ENCODE measurements around the gene MLLT3. TPM values are rescaled to one million over a fixed set of nuclear protein-coding genes. Genes with fewer than 3 reads are reported as not detected.

MLLT3 gene
- total RNA-seq, 1 donor from 2014 or later, result 37.3 TPM

GRCh38 chr9:20624201-20625002 lies 2.1 kb upstream of the MLLT3 start:
- DNase-seq, result peak; percentile 91

GRCh38 chr9:20623748-20624124 lies 1.4 kb upstream of the MLLT3 start:
- DNase-seq, result no peak

GRCh38 chr9:20623021-20623747 lies 885 bp upstream of the MLLT3 start:
- DNase-seq, result peak; percentile 33

- DNase-seq, result peak; percentile 88
Measured at GRCh38 chr9:20621471-20622329, 599 bp downstream of the MLLT3 start.

GRCh38 chr9:20620650-20621470 lies 1.4 kb downstream of the MLLT3 start:
- peak; percentile 60 for DNase-seq

- peak; percentile 25 for DNase-seq
Measured at GRCh38 chr9:20619487-20620200, 2.7 kb downstream of the MLLT3 start.

GRCh38 chr9:20618361-20618802 lies 3.9 kb downstream of the MLLT3 start:
- peak; percentile 72 for DNase-seq

GRCh38 chr9:20616808-20617207 lies 5.5 kb downstream of the MLLT3 start:
- DNase-seq, result no peak

- no peak for DNase-seq
Measured at GRCh38 chr9:20614602-20615216, 7.6 kb downstream of the MLLT3 start.

- DNase-seq, result no peak
Measured at GRCh38 chr9:20611691-20612287, 10.5 kb downstream of the MLLT3 start.

GRCh38 chr9:20610591-20610990 lies 11.7 kb downstream of the MLLT3 start:
- no peak for DNase-seq

- no peak for DNase-seq
Measured at GRCh38 chr9:20608582-20608981, 13.7 kb downstream of the MLLT3 start.

- peak; percentile 56 for DNase-seq
Measured at GRCh38 chr9:20606652-20607051, 15.6 kb downstream of the MLLT3 start.

- DNase-seq, result peak; percentile 50
Measured at GRCh38 chr9:20604562-20604961, 17.7 kb downstream of the MLLT3 start.

- no peak for DNase-seq
Measured at GRCh38 chr9:20603524-20604268, 18.6 kb downstream of the MLLT3 start.

- no peak for DNase-seq
Measured at GRCh38 chr9:20601292-20601691, 21.0 kb downstream of the MLLT3 start.

GRCh38 chr9:20599195-20599594 lies 23.1 kb downstream of the MLLT3 start:
- no peak for DNase-seq

GRCh38 chr9:20598367-20598766 lies 23.9 kb downstream of the MLLT3 start:
- DNase-seq, result no peak

- no peak for DNase-seq
Measured at GRCh38 chr9:20597862-20598261, 24.4 kb downstream of the MLLT3 start.
